ENCODE results near the gene RELN. TPM values are rescaled to one million over a fixed set of nuclear protein-coding genes. Genes with fewer than 3 reads are reported as not detected.
A peak's percentile ranks its signal among the peaks of the same experiment; 100 is the strongest.

The RELN gene
- total and polyA plus RNA-seq, 9 of the 15 experiments (the other 6 are each of a cell fraction or from before 2014, with no cell fraction given): 12.9 to 43.2 (median 18.1) TPM

- TF ChIP-seq REST (IDR thresholded peaks at IDR 0.05; ENCODE audit: borderline replicate concordance) (peak; percentile 9; the same call in 1 of the 2 replicates), REST (CRISPR knock-in tag; IDR thresholded peaks at IDR 0.05; ENCODE audit: low read depth) (no peak), E2F3 (CRISPR knock-in tag; IDR thresholded peaks at IDR 0.05) (peak; percentile 68; the same call in 1 of the 2 replicates), TGIF2 (CRISPR knock-in tag; IDR thresholded peaks at IDR 0.05) (no peak), U2AF1 (optimal IDR thresholded peaks at IDR 0.05; ENCODE audit: low read depth, low read length) (no peak), CREB5 (CRISPR knock-in tag; IDR thresholded peaks at IDR 0.05) (0 out of 2 replicates have a peak, but pooled peaks have one; percentile 9), ZFX (CRISPR knock-in tag; IDR thresholded peaks at IDR 0.05) (no peak), PTTG1 (tag; IDR thresholded peaks at IDR 0.05; ENCODE audit: low read depth) (0 out of 2 replicates have a peak, but pooled peaks have one; percentile 65), SETDB1 (IDR thresholded peaks at IDR 0.05; ENCODE audit: low read length) (no peak), NCOA4 (IDR thresholded peaks at IDR 0.05; ENCODE audit: partially characterized antibody) (peak; percentile 93), SREBF2 (CRISPR knock-in tag; IDR thresholded peaks at IDR 0.05) (no peak)
- TF ChIP-seq, protein P1, sequence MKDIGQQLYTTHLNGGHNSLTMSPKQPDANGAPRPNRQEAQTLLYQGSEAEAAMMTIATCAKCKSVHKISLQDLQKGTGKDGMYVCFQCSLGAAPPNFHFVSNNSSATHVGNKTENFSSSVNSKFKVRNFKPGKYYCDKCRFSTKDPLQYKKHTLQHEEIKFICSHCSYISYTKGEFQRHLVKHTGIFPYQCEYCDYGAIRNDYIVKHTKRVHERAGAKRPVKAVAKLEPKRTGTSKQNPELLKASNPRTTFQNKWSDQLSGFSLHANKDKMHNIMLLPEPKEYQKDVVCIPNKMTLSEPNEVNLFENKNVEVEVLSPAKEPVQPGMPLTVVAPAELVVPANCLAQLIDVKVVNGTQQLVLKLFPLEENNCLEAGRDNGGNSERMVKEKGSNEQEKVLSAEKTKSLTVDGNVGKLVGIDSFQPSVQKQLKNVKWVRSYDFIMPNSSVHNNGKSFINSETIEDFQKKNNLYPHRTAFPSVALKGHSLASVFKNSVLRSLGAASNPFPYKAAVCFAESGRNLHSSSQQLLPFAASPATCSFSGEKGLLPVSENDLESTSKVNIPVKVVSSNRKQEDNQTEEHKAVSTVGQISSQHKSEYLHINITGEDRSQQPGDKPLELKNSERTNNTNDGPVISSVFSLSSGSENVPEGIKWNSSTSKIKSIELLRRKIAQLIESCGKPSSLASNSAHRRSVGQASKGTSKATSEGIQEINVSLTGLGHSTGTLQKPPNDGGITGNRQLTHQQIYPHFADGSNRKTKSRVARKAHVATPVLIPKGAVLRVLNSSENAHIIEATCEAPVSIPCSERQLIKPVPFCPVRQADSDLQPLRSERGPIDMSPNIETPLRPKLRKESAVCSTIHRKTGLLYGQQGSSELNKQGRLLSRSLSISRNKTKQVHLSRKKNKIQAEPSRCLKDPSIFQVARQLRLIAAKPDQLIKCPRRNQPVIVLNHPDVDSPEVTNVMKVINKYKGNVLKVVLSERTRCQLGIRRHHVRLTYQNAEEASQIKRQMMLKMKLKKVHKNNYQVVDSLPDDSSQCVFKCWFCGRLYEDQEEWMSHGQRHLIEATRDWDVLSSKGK (CRISPR knock-in tag; IDR thresholded peaks at IDR 0.05): no peak
- TF ChIP-seq, protein P2, sequence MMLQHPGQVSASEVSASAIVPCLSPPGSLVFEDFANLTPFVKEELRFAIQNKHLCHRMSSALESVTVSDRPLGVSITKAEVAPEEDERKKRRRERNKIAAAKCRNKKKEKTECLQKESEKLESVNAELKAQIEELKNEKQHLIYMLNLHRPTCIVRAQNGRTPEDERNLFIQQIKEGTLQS (IDR thresholded peaks at IDR 0.05): peak; percentile 79; the same call in 1 of the 2 replicates
- TF ChIP-seq, protein P2 (CRISPR knock-in tag; conservative IDR thresholded peaks at IDR 0.05): no peak; the same call in 1 of the 2 replicates
Measured at GRCh38 chr7:103996017-103996551, 6.6 kb upstream of the RELN start (continued).
